ENCODE data around the gene DCAF4. TPM values are rescaled to one million over a fixed set of nuclear protein-coding genes. Genes with fewer than 3 reads are reported as not detected.
"Not testable (repeated sequence)": the region's sequence is repeated elsewhere in the genome, so short reads cannot be mapped to it uniquely, and the experiment has no call there.

Gene DCAF4
- total RNA-seq, 2 donors from 2014 or later, result 27.0 to 30.7 TPM

GRCh38 chr14:73004641-73005040 lies 78.4 kb downstream of the DCAF4 start:
- H3K4me3 Mint-ChIP-seq; H3K27me3 Mint-ChIP-seq; H3K27ac Mint-ChIP-seq; H3K36me3 Mint-ChIP-seq (ENCODE audit: low read depth); DNase-seq; ATAC-seq; H3K9me3 ChIP-seq (ENCODE audit: control insufficient read depth, low read length, poor library complexity, severe bottlenecking): not testable (repeated sequence)
- peaks cover 13% of the 10 kb centered on the region for H3K4me1 Mint-ChIP-seq

- peaks cover 4% of the 10 kb centered on the region for H3K4me1 Mint-ChIP-seq
- no peak for ATAC-seq
- H3K27ac Mint-ChIP-seq, result no peak overlapping the region
- no peak for DNase-seq
- H3K36me3 Mint-ChIP-seq (ENCODE audit: low read depth), result peaks cover 6% of the 10 kb centered on the region
- no peaks in the 10 kb centered on the region for H3K9me3 ChIP-seq (ENCODE audit: control insufficient read depth, low read length, poor library complexity, severe bottlenecking)
- peak overlapping the region; percentile 31 for H3K4me3 Mint-ChIP-seq
- H3K27me3 Mint-ChIP-seq, result no peaks in the 10 kb centered on the region
Measured at GRCh38 chr14:73007835-73008234, 81.6 kb downstream of the DCAF4 start.

GRCh38 chr14:73008501-73008900 lies 82.2 kb downstream of the DCAF4 start:
- no peaks in the 10 kb centered on the region for H3K9me3 ChIP-seq (ENCODE audit: control insufficient read depth, low read length, poor library complexity, severe bottlenecking)
- ATAC-seq (no peak), DNase-seq (no peak)
- no peak overlapping the region for H3K4me3 Mint-ChIP-seq
- peaks cover 7% of the 10 kb centered on the region for H3K36me3 Mint-ChIP-seq (ENCODE audit: low read depth)
- H3K27me3 Mint-ChIP-seq, result no peaks in the 10 kb centered on the region
- H3K4me1 Mint-ChIP-seq, result peaks cover 4% of the 10 kb centered on the region
- H3K27ac Mint-ChIP-seq, result no peak overlapping the region

Other genes starting within 250 kb of the DCAF4 start
- gene DPF3, start 32.4 kb upstream of the DCAF4 start, total RNA-seq, result 1 to 10 TPM in 1 of 2 donors, under 1 TPM in 1; 0.13 to 1.2 TPM
- 10 to 100 TPM; 11.0 to 17.9 TPM for gene ZFYVE1, start 100.6 kb downstream of the DCAF4 start, total RNA-seq
- gene RBM25, start 132.1 kb downstream of the DCAF4 start, total RNA-seq, result 100 to 1,000 TPM; 156 to 168 TPM
- 10 to 100 TPM; 31.6 to 32.1 TPM for gene PSEN1, start 210.0 kb downstream of the DCAF4 start, total RNA-seq

Data from T-helper 17 cell (primary cell).